Measurements from ENCODE around the gene STPG1. TPM values are rescaled to one million over a fixed set of nuclear protein-coding genes. Genes with fewer than 3 reads are reported as not detected.
A peak's percentile ranks its signal among the peaks of the same experiment; 100 is the strongest.
"Not testable (repeated sequence)": the region's sequence is repeated elsewhere in the genome, so short reads cannot be mapped to it uniquely, and the experiment has no call there.

STPG1 gene
- total RNA-seq: 1 to 10 TPM; 2.2 to 7.6 (median 6.1) TPM

GRCh38 chr1:24413350-24414163 lies at the start of gene STPG1:
Gene STPG1, minus strand, starts transcription at chr1:24413782. Its CDS starts 12,394 bp downstream, at chr1:24401388.
- H3K4me1 ChIP-seq: peaks cover 0 to 34% (median 10%) of the 10 kb centered on the region in 3 donors
- H3K27ac ChIP-seq: peak within 1 kb of the TSS in 3 of 4 donors; percentile 53 to 81 (median 64)
- peak within 1 kb of the TSS; percentile 42 to 69 for H3K4me3 ChIP-seq
- WGBS, 2 donors (ENCODE audit: low coverage in 1 of 2): 28 to 42% methylated on average over 6 to 8 of the region's 48 CpGs
- no peaks in the 10 kb centered on the region for H3K9me3 ChIP-seq
- no peaks in the 10 kb centered on the region for H3K27me3 ChIP-seq
- TF ChIP-seq CTCF (IDR thresholded peaks at IDR 0.05) (peak in 1 of 4 experiments; percentile 8), POLR2AphosphoS5 (IDR thresholded peaks at IDR 0.05) (peak; percentile 8), EP300 (IDR thresholded peaks at IDR 0.05) (no peak), POLR2A (IDR thresholded peaks at IDR 0.05) (peak in 1 of 2 donors; percentile 26)
- ATAC-seq: peak; percentile 77
- no peaks in the 10 kb centered on the region for H3K36me3 ChIP-seq

- not testable (repeated sequence) for H3K4me1 ChIP-seq, H3K27me3 ChIP-seq, H3K9me3 ChIP-seq, H3K27ac ChIP-seq, H3K4me3 ChIP-seq, ATAC-seq
- WGBS, 2 donors (ENCODE audit: low coverage in 1 of 2): 78 to 92% methylated on average over 4 of the region's 4 CpGs
- H3K36me3 ChIP-seq: peaks cover 0 to 88% of the 10 kb centered on the region in 2 donors
Observed at GRCh38 chr1:24462128-24462527, 48.5 kb upstream of the STPG1 start.

- H3K4me3 ChIP-seq: no peak overlapping the region
- TF ChIP-seq POLR2AphosphoS5 (IDR thresholded peaks at IDR 0.05) (no peak), CTCF (IDR thresholded peaks at IDR 0.05) (no peak), POLR2A (IDR thresholded peaks at IDR 0.05) (no peak), EP300 (IDR thresholded peaks at IDR 0.05) (no peak)
- 90 to 100% methylated on average over 2 to 6 of the region's 6 CpGs for WGBS, 2 donors (ENCODE audit: low coverage in 1 of 2)
- H3K27ac ChIP-seq: no peak overlapping the region
- no peaks in the 10 kb centered on the region for H3K27me3 ChIP-seq
- H3K9me3 ChIP-seq: no peaks in the 10 kb centered on the region
- ATAC-seq: no peak
- H3K36me3 ChIP-seq: peaks cover 0 to 90% of the 10 kb centered on the region in 2 donors
- no peaks in the 10 kb centered on the region for H3K4me1 ChIP-seq
Observed at GRCh38 chr1:24459551-24460266, 46.1 kb upstream of the STPG1 start.

GRCh38 chr1:24457866-24458265 lies 44.3 kb upstream of the STPG1 start:
- Histone ChIP-seq H3K4me3 (no peak overlapping the region), H3K27ac (no peak overlapping the region), H3K27me3 (no peaks in the 10 kb centered on the region), H3K4me1 (no peaks in the 10 kb centered on the region), H3K9me3 (no peaks in the 10 kb centered on the region), H3K36me3 (peaks cover 0 to 96% of the 10 kb centered on the region in 2 donors)
- no peak for ATAC-seq
- TF ChIP-seq POLR2A (IDR thresholded peaks at IDR 0.05) (no peak), CTCF (IDR thresholded peaks at IDR 0.05) (no peak), EP300 (IDR thresholded peaks at IDR 0.05) (no peak), POLR2AphosphoS5 (IDR thresholded peaks at IDR 0.05) (no peak)
- 71 to 100% methylated on average over 1 of the region's 3 CpGs for WGBS, 2 donors (ENCODE audit: low coverage in 1 of 2)

- Histone ChIP-seq H3K36me3 (peaks cover 0 to 90% of the 10 kb centered on the region in 2 donors), H3K9me3 (no peaks in the 10 kb centered on the region), H3K4me1 (no peaks in the 10 kb centered on the region), H3K27ac (no peak overlapping the region), H3K4me3 (no peak overlapping the region), H3K27me3 (no peaks in the 10 kb centered on the region)
- ATAC-seq: no peak
- TF ChIP-seq CTCF (IDR thresholded peaks at IDR 0.05) (no peak), EP300 (IDR thresholded peaks at IDR 0.05) (no peak), POLR2AphosphoS5 (IDR thresholded peaks at IDR 0.05) (no peak), POLR2A (IDR thresholded peaks at IDR 0.05) (no peak)
- 94 to 98% methylated on average over 5 of the region's 5 CpGs for WGBS, 2 donors (ENCODE audit: low coverage in 1 of 2)
Observed at GRCh38 chr1:24455272-24455671, 41.7 kb upstream of the STPG1 start.
